Left renal pelvis (tissue), 4 donors: Measurements from ENCODE around the gene KDM4B. TPM values are rescaled to one million over a fixed set of nuclear protein-coding genes. Genes with fewer than 3 reads are reported as not detected.

Source experiments
- DNase-seq, 4 donors: peaks; one replicate each; pipeline ENCODE4 v3.0.0-alpha.2; 2013; ENCODE audit warnings: low read depth in 4 of 4, low spot score in 3 of 4
- polyA plus RNA-seq, 4 donors: library from polyadenylated mRNA; unstranded; fragments of 120-200 nt; gene quantifications; one replicate each; pipeline ENCODE4 v1.2.1, GENCODE V29; 2013; ENCODE audit not compliant: insufficient read length in 4 of 4

KDM4B gene
- polyA plus RNA-seq, 4 donors = 18.5 to 28.4 (median 22.4) TPM

- DNase-seq = no peak
These were observed 174.8 kb downstream of the KDM4B start for GRCh38 chr19:5143471-5144411.

DNA sequence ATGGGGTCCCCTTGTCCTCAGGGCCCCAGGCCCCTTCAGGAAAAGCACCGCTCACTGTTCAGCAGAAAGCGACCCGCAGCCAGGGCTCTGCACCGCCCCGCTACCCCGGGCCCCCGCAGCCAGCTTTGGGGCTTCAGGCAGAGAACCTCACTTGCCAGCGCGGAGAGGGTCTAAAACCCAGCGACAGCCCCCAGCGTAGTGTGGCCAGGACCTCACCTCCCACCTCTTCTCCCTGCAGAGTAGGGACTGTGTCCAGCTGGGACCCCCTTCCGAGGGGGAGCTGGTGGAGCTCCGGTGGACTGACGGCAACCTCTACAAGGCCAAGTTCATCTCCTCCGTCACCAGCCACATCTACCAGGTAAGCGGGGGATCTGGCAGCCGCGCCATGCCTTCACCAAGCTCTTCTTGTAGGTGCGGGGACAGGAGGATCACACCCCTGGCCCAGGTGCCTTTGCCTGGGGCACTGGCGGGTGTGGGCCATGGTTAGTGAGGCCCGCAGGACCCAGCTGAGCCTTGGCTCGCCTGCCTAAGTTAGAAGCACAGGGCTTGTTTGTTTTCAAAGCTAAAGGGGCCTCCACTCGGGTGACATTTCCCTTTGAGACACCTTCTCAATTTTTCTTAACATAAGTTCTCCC, 175.7 kb downstream of the KDM4B start:
- DNase-seq = no peak

- DNase-seq = no peak
These were observed 176.9 kb downstream of the KDM4B start for GRCh38 chr19:5145521-5146511.

GRCh38 chr19:5147074-5147977, 178.4 kb downstream of the KDM4B start:
- no peak for DNase-seq

DNA sequence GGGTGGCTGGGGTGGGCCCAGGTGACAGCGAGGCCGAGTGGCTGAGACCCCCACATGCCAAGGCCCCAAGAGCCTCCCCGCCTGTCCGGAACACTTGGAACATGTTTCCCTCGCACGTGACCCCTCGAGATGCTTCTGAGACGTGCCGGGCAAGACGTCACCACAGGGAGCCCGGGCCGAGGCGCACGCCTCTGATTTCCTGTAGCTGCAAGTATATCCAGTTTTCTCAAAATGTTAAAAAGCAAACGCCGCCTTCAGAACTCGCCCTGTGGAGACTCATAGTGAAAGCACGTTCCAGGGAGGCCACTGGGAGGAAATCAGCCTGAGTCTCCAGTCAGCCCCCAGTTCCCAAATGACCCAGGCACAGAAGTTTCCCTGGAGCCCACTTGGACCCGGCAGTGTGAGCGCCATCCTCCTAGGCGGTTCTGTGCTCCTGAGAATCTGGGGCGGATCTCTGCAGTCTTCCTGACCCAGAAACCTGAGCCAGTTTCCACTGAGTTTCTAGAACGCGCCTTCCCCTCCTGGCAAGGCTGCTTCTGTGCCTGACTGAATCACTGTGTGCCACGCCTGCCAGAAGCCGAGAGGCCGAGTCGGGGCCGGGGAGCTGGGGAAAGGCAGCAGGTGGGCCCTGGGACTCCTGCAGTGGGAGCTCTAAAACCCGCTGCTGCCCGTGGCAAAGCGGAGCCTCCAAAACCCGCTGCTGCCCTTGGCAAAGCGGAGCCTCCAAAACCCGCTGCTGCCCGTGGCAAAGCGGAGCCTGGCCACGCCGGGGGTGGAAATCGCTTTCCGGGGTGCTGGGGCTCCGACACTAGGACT, 179.3 kb downstream of the KDM4B start:
- DNase-seq = no peak

GRCh38 chr19:5148794-5149190, 179.9 kb downstream of the KDM4B start:
- DNase-seq = no peak

- DNase-seq = no peak
These were observed 180.6 kb downstream of the KDM4B start for GRCh38 chr19:5149508-5149907.

DNA sequence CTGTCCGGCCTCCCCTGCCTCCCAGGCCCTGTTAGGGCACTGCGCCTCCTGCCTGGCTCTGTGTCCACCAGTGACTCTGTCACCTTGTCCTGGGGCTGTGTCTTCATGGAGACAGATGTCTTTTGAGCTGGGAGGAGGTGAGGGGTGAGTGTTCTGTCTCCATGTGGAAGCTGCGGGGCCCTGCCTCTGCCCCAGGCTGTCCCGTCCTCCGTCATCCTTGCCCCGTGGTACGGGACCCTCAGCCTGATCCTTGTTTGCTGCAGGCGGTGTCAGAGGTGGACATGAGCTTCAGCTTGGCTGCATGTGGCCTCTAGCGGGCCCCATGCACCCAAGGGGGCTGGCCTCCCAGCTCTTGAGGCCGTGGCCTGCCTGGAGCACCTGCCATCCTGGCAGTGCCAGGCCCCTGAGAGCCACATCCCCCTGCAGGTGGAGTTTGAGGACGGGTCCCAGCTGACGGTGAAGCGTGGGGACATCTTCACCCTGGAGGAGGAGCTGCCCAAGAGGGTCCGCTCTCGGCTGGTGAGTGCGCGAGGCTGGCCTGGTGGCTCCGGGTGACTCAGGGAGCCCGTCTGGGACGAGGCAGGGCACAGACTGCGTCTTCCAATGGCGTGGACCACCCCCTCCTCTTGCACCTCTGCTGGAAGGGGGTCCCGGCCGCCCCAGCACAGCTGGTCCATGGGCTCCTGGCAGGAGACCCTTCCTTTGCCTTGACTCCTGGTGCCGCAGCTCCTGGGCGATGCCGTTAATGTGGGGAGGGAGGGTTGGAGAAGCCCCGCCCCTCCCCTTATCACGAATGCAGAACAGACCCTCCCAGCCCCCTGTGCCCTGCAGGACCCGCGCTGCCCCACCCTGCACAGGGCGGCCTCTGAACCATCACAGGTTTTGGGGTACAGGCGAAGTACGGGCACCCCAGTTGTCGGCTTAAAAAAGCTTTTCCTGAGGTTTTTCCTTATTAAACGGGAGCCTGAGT, 181.3 kb downstream of the KDM4B start:
- DNase-seq = no peak

DNA sequence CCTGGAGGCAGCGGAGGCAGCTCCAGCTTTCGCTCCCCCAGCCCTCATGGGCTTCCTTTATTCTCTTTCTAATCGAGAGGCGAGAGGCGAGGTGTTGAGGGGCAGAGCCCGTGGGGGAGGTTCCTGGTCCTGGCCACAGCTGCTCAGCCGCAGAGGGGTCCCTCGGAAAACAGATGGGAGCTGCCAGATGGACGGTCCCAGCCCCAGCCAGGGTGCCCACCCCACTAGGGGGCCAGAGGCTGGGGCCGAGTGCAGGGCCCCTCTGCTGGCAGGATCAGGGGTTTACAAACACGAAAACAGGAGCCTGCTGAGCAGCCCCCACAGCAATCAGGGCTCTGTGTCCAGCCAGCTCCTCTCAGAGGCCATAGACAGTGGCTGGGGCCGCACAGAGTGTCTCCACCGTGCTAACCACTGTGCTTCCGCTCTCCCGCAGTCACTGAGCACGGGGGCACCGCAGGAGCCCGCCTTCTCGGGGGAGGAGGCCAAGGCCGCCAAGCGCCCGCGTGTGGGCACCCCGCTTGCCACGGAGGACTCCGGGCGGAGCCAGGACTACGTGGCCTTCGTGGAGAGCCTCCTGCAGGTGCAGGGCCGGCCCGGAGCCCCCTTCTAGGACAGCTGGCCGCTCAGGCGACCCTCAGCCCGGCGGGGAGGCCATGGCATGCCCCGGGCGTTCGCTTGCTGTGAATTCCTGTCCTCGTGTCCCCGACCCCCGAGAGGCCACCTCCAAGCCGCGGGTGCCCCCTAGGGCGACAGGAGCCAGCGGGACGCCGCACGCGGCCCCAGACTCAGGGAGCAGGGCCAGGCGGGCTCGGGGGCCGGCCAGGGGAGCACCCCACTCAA, 182.2 kb downstream of the KDM4B start:
- DNase-seq = no peak

DNA sequence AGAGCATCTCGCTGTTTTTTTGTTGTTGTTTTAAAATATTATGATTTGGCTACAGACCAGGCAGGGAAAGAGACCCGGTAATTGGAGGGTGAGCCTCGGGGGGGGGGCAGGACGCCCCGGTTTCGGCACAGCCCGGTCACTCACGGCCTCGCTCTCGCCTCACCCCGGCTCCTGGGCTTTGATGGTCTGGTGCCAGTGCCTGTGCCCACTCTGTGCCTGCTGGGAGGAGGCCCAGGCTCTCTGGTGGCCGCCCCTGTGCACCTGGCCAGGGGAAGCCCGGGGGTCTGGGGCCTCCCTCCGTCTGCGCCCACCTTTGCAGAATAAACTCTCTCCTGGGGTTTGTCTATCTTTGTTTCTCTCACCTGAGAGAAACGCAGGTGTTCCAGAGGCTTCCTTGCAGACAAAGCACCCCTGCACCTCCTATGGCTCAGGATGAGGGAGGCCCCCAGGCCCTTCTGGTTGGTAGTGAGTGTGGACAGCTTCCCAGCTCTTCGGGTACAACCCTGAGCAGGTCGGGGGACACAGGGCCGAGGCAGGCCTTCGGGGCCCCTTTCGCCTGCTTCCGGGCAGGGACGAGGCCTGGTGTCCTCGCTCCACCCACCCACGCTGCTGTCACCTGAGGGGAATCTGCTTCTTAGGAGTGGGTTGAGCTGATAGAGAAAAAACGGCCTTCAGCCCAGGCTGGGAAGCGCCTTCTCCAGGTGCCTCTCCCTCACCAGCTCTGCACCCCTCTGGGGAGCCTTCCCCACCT, 183.3 kb downstream of the KDM4B start:
- no peak for DNase-seq

DNA sequence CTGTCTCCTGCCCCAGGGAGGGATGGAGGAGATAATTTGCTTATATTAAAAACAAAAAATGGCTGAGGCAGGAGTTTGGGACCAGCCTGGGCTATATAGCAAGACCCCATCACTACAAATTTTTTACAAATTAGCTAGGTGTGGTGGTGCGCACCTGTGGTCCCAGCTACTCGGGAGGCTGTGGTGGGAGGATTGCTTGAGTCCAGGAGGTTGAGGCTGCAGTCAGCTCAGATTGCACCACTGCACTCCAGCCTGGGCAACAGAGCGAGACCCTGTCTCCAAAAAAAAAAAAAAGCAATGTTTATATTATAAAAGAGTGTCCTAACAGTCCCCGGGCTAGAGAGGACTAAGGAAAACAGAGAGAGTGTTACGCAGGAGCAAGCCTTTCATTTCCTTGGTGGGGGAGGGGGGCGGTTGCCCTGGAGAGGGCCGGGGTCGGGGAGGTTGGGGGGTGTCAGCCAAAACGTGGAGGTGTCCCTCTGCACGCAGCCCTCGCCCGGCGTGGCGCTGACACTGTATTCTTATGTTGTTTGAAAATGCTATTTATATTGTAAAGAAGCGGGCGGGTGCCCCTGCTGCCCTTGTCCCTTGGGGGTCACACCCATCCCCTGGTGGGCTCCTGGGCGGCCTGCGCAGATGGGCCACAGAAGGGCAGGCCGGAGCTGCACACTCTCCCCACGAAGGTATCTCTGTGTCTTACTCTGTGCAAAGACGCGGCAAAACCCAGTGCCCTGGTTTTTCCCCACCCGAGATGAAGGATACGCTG, 184.0 kb downstream of the KDM4B start:
- no peak for DNase-seq

- no peak for DNase-seq
These were observed 184.8 kb downstream of the KDM4B start for GRCh38 chr19:5153601-5154128.

DNA sequence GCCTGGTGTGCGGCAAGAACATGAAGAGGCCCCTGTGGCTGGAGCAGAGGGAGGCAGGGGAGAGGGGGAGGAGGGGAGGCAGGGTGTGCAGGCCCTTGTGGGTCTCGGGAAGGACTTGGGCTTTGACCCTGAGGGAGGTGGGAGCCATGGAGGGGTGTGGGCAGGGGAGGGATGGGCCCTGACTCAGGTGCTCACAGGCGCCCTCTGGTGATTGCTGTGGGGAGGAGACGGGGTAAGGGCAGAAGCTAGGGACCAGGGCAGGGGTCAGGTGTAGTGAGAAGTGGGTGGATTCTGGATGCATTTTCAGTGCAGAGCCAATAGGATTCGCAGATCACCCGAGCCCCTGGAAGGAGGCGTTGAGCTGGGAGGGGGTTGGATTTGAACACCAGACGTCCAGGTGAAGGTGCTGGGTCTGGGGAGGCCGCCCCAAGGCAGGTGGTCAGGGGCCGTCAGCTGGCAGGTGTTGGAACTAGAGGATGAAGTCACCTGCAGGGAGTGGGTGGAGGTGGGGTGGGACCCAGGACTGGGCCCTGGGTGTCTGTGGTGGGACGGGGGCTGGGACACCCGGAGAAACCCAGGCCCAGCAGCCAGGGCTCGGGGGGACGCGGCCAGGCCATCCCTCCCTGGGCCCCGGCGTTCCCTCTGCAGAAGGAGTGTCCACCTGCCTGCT, 185.4 kb downstream of the KDM4B start:
- DNase-seq = no peak

GRCh38 chr19:5154799-5155426, 186.0 kb downstream of the KDM4B start:
- no peak for DNase-seq
